Activated naive CD4-positive, alpha-beta T cell treated with Interleukin-2 at 50 U/mL for 16 hours (primary cell): ENCODE results near the gene CAMTA1.
"Not testable (repeated sequence)": the region's sequence is repeated elsewhere in the genome, so short reads cannot be mapped to it uniquely, and the experiment has no call there.

Experiments
- DNase-seq: peaks from one replicate; pipeline ENCODE4 v3.0.0-alpha.2; 2020

The CAMTA1 gene

DNA sequence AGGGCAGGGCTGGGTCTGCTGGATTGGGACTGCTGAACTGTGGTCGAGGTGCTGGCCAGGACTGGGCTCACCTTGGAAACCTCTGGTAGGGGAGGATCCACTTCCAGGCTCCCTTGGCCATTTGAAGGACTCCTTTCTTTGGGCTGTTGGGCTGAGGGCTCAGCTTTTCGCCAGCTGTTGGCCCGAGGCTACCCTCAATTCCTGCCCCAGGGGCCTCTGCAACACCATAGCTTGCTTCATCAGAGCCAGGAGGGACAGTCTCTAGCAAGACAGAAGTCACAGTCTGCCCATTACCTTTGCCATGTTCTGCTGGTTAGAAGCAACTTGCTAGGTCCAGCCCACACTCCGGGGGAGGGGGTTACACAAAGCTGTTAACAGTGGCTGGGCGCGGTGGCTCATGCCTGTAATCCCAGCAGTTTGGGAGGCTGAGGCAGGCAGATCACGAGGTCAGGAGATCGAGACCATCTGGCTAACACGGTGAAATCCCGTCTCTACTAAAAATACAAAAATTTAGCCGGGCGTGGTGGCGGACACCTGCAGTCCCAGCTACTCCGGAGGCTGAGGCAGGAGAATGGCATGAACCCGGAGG lies 25.0 kb downstream of the CAMTA1 start:
- DNase-seq = not testable (repeated sequence)

- no peak for DNase-seq
Observed at GRCh38 chr1:6811583-6811982, 26.3 kb downstream of the CAMTA1 start.

- DNase-seq = no peak
Observed at GRCh38 chr1:6813165-6813564, 27.9 kb downstream of the CAMTA1 start.

DNA sequence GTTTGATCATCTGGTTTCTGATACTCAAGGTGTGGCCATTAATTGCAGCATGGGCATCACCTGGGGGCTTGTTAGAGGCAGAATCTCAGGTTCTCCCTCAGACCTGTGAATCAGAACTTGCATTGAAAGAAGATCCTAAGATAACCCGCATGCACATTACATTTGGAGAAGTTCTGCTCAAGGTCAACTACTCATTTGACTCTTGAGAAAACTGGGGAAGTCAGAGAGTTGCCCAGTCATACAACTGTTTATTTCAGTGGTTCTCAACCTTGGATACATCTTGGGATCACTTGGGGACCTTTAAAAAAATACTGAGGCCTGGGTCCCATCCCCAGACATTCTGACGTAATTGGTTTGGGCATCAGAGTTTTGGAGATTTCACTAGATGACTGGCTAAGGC lies 30.5 kb downstream of the CAMTA1 start:
- DNase-seq = no peak

- no peak for DNase-seq
Observed at GRCh38 chr1:6819246-6820040, 34.2 kb downstream of the CAMTA1 start.

DNA sequence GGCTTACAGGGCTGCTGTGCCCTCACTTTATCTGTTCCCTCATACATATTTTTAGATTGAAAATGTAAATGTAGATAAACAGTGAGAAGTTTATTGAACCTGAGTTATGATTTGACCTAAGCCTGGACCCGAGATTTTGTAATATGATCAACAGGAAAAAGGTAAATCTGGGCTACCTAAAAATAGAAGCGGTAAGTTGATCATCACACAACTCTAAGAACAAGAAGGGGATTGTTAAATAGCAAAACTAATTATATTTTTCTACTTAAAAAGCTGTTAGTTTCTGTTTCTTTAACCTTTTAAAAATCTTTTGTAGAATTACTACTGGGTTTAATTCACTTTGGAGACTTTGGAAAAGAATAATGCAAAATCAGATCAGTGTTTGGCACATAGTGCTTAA lies 35.6 kb downstream of the CAMTA1 start:
- no peak for DNase-seq

DNA sequence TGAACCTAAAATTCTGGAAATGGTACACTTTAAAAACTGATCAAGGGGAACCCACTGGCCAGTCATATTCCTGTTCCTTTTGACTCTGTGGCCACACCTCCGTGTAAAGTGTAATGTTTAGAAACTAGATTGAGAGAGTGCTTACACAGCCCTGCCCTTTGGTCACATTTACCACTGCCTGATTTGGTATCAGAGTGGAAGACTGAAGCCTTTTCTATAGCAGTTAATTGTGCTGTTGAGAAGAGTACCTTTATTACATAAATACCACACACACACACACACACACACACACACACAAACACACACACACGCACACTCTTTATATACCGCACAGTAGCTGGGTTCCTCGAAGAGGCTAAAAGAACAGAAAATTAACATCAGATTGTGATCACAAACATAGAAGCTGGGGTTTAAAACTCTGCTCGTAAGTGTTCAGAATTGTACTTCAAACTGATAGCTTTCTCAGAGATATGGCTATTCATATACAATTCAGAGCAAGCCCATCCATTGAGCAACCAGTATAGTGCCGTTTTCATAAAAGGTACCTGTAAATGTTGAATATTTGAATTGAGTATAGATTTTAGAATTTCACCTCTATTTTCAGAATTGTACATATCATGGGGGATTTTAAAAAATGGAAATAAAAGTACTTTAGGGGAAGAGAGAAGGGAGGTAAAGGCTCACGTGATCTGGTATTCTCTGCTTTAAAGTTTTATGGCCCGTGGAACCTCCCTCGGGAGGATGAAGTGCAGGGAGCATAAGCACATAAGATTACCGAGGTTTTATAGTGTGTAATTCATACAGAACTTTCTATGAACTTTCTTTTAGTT lies 37.5 kb downstream of the CAMTA1 start:
- no peak for DNase-seq

DNA sequence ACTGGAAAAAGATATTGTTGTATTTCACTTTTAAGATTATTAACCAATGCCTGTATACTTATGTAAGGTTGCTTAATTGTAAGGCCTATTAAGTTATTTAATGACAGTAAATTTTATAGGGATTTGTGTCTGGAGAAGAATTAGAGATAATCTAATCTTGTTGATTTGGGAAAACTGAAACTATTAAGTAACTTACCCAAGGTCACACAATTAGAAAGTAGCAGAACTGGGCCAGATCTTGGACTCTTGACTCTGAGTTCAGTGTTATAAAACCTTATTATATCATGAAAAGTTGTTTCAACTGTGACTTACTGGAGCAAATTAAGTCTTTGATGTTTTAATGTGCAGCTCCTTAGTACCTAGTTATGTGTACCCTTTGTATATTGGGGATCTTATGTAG lies 38.5 kb downstream of the CAMTA1 start:
- DNase-seq = no peak

- DNase-seq = no peak
Observed at GRCh38 chr1:6824665-6825368, 39.6 kb downstream of the CAMTA1 start.

DNA sequence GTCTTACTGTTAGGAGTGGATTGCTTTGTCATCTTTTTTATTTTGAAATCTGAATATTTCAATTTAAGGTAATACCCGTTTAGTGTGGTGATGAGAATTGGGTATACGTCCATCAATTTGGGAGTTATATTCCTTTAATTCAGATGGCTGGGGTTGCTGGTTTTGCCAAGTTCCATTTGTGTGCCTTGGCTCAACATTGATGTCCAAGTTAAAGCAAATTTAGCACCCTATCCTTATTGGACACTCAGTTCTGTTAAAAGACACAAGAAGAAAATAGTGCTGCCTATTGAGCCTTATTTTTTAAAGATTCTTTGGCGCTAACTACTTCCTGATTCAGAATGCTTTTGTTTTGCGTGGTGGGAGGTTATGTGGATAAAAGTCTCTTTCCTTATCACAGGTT lies 40.6 kb downstream of the CAMTA1 start:
- DNase-seq = no peak

DNA sequence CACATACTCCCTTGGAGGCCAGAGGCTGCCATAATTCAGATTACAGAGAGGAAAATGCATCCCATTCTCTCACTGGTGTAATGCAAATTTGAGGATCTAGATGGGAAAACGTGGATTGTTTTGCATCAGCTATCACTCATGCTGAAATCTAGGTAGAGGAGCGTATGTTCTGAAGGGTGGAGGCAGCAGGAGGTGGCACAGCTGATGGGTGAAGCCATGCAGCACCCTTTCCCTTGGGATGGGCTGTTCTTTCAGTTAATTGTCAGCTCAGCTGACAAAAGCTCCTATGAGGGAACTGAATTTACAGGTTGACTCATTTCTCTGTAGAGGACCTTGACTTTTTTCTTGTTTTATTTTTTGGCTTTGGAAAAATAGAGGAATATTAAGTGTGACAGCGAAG lies 41.8 kb downstream of the CAMTA1 start:
- no peak for DNase-seq

DNA sequence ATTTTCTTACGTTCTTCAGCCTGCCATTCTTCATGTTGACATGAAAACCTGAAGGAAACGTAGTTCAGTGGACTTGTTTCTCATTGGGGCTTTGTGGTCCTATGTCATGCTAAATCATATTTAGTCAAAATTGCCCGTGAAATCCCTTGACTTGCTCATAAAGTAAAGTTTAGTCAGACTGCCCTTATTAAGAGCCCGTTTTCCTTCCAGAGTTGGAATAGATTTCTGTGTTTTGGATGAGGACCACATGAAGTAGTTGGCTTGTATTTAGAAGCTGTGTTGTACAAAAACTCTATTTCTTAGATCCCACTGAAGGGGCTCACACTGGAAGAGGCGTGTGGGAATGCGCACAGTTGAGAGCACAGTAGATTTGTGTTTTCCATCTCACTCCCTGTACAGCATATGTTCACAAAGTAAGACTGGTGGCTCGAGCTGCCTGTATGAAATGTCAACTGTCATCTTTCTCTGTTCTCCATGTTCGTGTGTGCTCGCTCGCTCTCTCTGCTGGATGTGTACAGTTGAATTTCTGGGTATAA lies 42.4 kb downstream of the CAMTA1 start:
- no peak for DNase-seq

GRCh38 chr1:6831366-6831765 lies 46.1 kb downstream of the CAMTA1 start:
- DNase-seq = no peak

DNA sequence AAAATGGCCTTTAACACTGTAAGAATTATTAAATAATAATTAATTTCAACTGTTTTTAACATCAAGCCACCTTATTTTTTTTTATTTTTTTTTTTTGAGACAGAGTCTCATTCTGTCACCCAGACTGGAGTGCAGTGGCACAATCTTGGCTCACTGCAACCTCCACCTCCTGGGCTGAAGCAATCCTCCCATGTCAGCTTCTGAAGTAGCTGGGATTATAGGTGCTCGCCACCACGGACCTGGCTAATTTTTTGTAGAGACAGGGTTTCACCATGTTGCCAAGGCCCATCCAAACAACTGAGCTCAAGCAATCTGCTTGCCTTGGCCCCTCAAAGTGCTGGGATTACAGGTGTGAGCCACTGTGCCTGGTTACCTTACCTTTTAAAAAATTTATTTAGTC lies 46.8 kb downstream of the CAMTA1 start:
- not testable (repeated sequence) for DNase-seq

DNA sequence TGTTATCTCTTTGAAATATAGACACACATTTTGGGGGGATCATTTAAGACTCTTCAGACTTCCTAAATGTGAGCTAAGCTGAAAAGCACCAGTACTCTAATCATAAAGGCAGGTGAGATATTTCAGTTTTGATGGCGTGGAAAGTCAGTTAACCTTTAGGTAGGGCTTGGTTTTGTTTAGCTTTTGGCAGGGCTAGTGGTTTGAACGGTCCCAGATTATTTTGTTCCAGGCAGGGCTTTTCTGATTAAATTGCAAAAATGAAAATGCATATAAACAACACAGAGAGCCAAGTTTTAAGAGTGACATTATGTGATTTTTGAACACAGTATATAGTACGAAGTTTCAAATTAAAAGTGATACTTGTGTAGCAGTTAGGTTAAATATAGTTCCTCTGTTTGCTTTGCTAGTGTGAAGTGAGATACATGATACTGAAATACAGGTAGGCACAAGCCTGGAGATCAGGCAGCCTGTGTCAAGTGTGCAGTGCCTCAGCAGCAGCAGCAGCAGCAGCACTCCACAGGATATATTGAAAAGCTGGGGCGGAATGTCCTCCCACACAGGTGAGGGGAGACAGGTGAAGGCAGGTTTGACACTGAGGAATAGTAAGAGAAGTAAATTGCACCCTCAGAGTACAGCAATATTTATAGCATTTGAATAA lies 47.4 kb downstream of the CAMTA1 start:
- DNase-seq = no peak

DNA sequence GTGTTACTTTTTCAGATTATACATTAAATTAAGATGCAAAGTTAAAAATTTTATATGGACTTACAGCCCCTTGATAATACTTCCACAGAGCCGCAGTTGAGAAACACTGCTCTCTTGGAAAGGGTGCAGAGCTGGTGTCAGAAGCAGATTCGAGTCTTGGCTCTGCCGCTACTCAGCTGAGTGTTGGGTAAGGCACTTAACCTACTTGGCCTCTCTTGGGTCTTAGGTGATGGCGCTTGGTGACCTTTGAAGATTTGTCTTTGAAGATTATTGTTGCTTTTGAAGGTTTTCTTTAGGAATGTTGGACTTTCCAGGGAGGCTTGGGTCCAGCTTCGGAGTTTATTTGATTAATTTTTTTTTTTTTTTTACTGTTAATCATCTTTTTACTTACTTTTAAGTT lies 48.5 kb downstream of the CAMTA1 start:
- DNase-seq = no peak

DNA sequence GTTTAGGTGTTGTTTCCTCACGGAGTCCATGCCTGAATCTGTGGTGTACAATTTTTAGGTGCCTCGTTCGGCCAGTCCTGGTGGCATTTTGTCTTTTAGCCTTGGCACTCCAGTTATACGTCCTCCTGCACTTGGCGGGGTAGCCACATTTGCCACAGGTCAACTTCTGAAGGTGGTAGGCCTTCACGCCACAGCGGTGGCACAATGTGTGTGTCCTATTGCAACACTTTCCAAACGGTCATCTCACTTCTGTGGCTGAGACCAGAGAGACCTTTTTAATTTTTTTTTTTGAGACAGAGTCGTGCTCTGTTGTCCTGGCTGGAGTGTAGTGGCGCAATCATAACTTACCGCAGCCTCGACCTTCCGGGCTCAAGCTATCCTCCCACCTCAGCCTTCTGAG lies 49.1 kb downstream of the CAMTA1 start:
- no peak for DNase-seq

DNA sequence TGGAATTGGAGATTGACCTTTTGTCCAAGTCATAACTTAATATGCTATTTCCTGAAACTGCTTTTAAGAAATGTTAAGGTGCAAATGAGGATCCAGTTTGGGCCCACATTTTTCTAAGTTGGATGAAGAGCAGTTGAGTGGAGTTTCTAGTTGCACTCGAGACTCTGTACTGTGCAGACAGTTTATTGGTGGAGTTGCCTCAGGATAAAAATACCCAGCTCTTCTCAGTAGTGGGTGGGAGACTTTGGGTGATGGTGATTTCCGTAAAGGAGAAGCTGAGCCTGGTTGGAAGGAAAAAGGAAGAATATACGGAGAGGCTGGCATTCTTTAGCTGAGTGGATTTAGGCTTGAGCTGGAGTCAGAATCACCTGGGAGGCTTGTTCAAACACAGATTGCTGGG lies 49.9 kb downstream of the CAMTA1 start:
- no peak for DNase-seq

DNA sequence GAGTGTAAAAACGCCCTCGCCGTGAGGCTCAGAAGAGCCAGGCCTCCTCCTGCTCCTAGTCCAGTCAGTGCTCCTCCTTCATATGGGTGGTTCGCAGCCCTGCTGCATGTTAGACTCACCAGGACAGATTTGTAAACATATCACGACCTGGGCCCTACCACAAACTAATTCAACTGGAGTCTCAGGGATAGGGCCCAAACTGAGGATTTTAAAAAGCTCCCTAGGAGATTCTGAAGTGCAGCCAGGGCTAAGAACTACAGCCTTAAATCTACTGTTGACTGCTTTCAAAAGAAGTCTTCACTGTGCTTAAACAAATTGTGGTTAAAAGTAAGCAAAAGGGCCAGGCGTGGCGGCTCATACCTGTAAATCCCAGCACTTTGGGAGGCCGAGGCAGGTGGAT lies 57.0 kb downstream of the CAMTA1 start:
- no peak for DNase-seq

DNA sequence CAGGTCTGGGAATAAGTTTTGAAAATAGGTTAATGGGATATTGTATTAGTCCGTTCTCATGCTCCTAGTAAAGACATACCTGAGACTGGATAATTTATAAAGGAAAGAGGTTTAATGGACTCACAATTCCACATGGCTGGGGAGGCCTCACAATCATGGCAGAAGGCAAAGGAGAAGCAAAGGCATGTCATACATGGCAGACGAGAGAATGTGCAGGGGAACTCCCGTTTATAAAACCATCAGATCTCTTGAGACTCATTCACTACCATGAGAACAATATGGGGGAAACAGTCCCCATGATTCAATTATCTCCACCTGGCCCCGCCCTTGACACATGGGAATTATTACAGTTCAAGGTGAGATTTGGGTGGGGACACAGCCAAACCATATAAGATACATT lies 60.5 kb downstream of the CAMTA1 start:
- not testable (repeated sequence) for DNase-seq

DNA sequence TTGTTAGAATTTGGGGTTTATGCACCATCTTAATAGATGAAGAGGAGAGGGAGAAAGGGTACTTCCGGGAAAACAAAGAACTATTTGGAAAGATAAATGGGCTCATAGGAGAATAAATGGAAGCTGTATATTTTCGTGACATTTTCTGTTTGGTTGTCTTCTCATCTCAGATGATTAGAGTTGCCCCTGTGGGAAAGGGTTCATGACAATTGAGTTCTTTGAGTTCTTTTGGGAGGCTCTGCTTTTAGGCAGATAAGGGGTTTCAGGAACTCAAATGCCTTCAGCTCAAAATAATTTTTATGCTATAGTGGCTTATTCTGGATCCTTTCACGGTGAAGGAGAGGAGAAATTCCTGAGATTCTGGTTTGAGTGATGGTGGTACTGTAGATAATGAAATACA lies 63.6 kb downstream of the CAMTA1 start:
- no peak for DNase-seq

DNA sequence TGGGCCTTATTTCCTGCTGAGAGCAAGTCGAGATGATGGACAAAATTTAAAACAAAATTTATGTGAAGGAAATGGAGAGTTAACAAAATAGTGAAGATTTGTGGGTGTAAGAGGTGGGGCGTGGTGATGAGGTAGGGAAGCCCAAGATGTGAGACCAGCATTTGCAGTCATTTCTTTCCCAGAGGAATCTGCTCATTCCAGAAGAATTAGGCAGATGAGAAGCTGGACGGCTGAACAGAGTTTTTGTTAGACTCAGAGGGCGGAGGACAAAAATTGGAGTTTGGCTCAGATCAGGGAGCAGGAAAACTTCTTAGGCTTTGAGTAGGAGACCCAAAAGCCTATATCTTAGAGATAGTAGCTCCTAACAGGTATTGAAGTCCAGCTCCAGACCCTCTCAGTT lies 65.3 kb downstream of the CAMTA1 start:
- no peak for DNase-seq
